Immature natural killer cell (primary cell): ENCODE data around the gene JCHAIN. TPM values are rescaled to one million over a fixed set of nuclear protein-coding genes. Genes with fewer than 3 reads are reported as not detected.
A peak's percentile ranks its signal among the peaks of the same experiment; 100 is the strongest.

Experiments used
- DNase-seq, 3 donors: peaks; one replicate each; pipeline ENCODE4 v3.0.0; 2022; ENCODE audit warnings: mixed read lengths in 1 of 3
- H3K27ac Mint-ChIP-seq, 6 donors: one replicate each; pipeline ENCODE4 v1.8.0; 2020; ENCODE audit warnings: mixed read lengths in 6 of 6, mild to moderate bottlenecking in 5 of 6, inconsistent platforms in 4 of 6, moderate library complexity in 3 of 6
- H3K27me3 Mint-ChIP-seq, 3 donors: one replicate each; pipeline ENCODE4 v1.8.0; 2020 to 2021; ENCODE audit warnings: low read depth in 3 of 3, mild to moderate bottlenecking in 3 of 3, mixed read lengths in 3 of 3, moderate library complexity in 3 of 3, inconsistent platforms in 1 of 3
- H3K36me3 Mint-ChIP-seq, 3 donors: one replicate each; pipeline ENCODE4 v1.8.0; 2020; ENCODE audit warnings: mixed read lengths in 3 of 3, inconsistent platforms in 2 of 3, mild to moderate bottlenecking in 2 of 3
- H3K4me1 Mint-ChIP-seq, 2 donors: one replicate each; pipeline ENCODE4 v1.8.0; 2020; ENCODE audit warnings: inconsistent platforms in 2 of 2, mild to moderate bottlenecking in 2 of 2, mixed read lengths in 2 of 2, moderate library complexity in 1 of 2
- H3K4me3 Mint-ChIP-seq, 5 donors: one replicate each; pipeline ENCODE4 v1.8.0; 2020; ENCODE audit warnings: mild to moderate bottlenecking in 5 of 5, mixed read lengths in 5 of 5, inconsistent platforms in 3 of 5, moderate library complexity in 3 of 5
- H3K9me3 Mint-ChIP-seq, 6 donors: one replicate each; pipeline ENCODE4 v1.8.0; 2020; ENCODE audit warnings: mild to moderate bottlenecking in 6 of 6, mixed read lengths in 6 of 6, inconsistent platforms in 4 of 6, moderate library complexity in 3 of 6
- polyA plus RNA-seq, 3 donors: library from polyadenylated mRNA; unstranded; fragments of 300-500 nt; fragmentation: Illumina TruSeq; gene quantifications; one replicate each; pipeline ENCODE4 v1.2.3, GENCODE V29; 2021

JCHAIN gene
- polyA plus RNA-seq = 1 to 10 TPM in 2 of 3 donors, under 1 TPM in 1; 0.76 to 3.3 (median 2.6) TPM

DNA sequence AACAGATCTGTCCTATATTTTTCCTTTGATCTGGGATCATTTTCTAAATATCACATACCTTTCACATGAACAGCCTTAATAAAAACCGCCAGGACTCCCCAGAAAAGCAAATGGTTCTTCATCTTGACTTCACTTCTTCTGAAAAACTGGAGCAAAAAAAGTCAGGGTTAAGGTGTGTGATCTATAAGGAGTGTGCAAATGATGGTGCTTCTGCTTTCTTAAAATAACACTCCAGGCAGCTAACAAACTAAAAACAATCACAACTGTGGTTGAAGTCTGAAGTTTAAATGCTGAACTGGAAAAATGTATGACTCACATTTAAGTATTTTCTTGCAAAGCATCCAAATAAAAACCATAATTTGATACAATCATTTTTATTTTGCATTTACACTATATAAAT lies at the start of gene JCHAIN:
JCHAIN (minus strand) TSS at position 140 of the 400 bp plus-strand sequence; CDS start at position 122, 18 bp downstream.
- no peak within 1 kb of the TSS for H3K27ac Mint-ChIP-seq

DNA sequence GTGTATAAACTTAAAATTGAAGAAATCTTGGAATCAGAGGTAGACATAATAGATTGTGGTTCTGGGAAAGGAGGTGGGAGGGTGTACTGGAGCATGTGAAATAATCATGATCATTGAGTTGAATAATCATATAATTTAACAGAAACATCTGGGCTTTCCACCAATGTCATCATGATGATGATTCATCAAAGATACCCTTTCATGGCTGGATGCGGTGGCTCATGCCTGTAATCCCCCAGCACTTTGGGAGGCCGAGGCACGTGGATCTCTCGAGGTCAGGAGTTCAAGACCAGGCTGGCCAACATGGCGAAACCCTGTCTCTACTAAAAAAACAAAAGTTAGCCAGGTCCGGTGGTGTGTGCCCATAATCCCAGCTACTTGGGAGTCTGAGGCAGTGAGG lies 48.8 kb upstream of the JCHAIN start:
- peaks cover 0 to 8% of the 10 kb centered on the region in 2 donors for H3K4me1 Mint-ChIP-seq
- DNase-seq = no peak
- H3K36me3 Mint-ChIP-seq = peaks cover 0 to 6% (median 0%) of the 10 kb centered on the region in 3 donors
- H3K9me3 Mint-ChIP-seq = no peaks in the 10 kb centered on the region
- H3K27me3 Mint-ChIP-seq = peaks cover 0 to 3% (median 0%) of the 10 kb centered on the region in 3 donors
- H3K4me3 Mint-ChIP-seq = no peak overlapping the region
- no peak overlapping the region for H3K27ac Mint-ChIP-seq

More for the DNA sequence above, at the start of gene JCHAIN:
- Mint-ChIP-seq H3K4me1 (no peaks in the 10 kb centered on the region), H3K36me3 (no peaks in the 10 kb centered on the region), H3K4me3 (no peak within 1 kb of the TSS), H3K9me3 (no peaks in the 10 kb centered on the region), H3K27me3 (peaks cover 0 to 4% (median 0%) of the 10 kb centered on the region in 3 donors)
- DNase-seq = no peak

GRCh38 chr4:70714079-70714887 lies 48.0 kb upstream of the JCHAIN start:
- peaks cover 0 to 8% of the 10 kb centered on the region in 2 donors for H3K4me1 Mint-ChIP-seq
- H3K4me3 Mint-ChIP-seq = no peak overlapping the region
- no peaks in the 10 kb centered on the region for H3K9me3 Mint-ChIP-seq
- DNase-seq = no peak
- H3K27me3 Mint-ChIP-seq = peaks cover 0 to 3% (median 0%) of the 10 kb centered on the region in 3 donors
- peaks cover 0 to 6% (median 0%) of the 10 kb centered on the region in 3 donors for H3K36me3 Mint-ChIP-seq
- H3K27ac Mint-ChIP-seq = peak overlapping the region in 2 of 6 donors; percentile 6 to 35

DNA sequence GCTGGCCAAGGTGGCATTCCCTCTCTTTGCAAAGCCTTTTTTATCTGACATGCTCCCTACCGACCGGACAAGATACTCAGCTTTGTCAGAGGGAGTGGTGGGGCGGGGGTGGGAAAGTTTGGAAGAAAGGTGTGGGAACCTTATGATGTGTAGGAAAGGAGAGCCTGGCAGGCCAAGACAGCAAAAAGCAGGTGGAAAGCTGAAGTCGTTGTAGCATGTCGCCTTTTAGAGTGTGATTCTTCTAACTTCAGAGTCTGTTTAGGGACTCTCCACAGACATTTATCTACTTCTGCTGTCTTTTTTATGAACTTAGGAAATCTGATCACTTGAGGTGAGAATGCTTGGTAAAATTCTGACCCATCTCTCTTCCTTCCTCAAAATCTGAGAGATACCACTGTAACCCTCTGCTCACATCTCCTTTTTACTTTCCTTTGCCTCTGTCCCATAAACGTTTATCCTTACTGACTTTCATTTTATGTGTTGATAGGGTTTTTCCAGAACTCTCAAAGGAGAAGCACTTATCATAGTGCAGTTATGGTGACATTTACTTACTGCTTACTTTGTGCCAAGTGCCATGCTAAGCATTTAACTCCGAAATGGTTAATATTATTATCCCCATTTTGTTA lies 47.3 kb upstream of the JCHAIN start:
- H3K4me1 Mint-ChIP-seq = peaks cover 0 to 8% of the 10 kb centered on the region in 2 donors

DNA sequence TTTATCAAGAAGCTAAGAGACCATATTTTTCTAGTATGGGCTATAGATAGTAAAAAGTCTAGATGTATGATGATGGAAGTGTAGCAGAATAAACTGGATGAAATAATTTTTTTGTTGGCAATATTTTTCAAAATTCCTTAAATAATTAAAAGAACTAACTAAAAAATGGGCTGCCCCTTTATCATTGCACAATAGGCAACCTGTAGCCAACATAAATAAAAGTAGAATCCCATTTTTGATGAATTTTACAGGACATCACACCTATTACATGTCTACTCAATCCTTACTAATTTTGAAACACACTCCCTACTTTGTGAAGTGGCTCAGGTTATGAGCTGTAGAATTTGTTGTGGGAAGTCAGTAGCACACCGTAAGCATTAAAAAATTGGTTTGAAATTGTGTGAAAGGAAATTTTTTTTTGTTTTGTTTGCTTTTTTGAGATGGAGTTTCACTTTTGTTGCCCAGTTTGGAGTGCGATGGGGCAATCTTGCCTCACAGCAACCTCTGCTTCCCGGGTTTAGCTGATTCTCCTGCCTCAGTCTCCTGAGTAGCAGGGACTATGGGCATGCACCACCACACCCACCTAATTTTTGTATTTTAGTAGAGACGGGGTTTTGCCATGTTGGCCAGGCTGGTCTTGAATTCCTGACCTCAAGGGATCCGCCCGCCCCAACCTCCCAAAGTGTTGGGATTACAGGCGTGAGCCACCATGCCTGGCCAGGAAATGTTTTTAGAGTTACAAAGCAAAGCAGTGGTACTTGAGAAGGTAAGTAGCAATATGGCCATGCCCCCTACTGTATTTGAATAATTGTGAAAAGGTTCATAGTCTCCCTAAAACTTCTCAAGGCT lies 46.5 kb upstream of the JCHAIN start:
- Mint-ChIP-seq H3K4me3 (no peak overlapping the region), H3K27ac (no peak overlapping the region), H3K4me1 (peaks cover 0 to 8% of the 10 kb centered on the region in 2 donors), H3K9me3 (no peaks in the 10 kb centered on the region), H3K36me3 (peaks cover 0 to 6% (median 0%) of the 10 kb centered on the region in 3 donors), H3K27me3 (peaks cover 0 to 3% (median 0%) of the 10 kb centered on the region in 3 donors)
- DNase-seq = no peak

More for the DNA sequence above, 47.3 kb upstream of the JCHAIN start:
- H3K27ac Mint-ChIP-seq = no peak overlapping the region
- H3K27me3 Mint-ChIP-seq = peaks cover 0 to 3% (median 0%) of the 10 kb centered on the region in 3 donors
- no peak overlapping the region for H3K4me3 Mint-ChIP-seq
- DNase-seq = no peak
- peaks cover 0 to 6% (median 0%) of the 10 kb centered on the region in 3 donors for H3K36me3 Mint-ChIP-seq
- H3K9me3 Mint-ChIP-seq = no peaks in the 10 kb centered on the region

- peak overlapping the region in 1 of 6 donors; percentile 35 for H3K27ac Mint-ChIP-seq
- H3K27me3 Mint-ChIP-seq = peaks cover 0 to 3% (median 0%) of the 10 kb centered on the region in 3 donors
- H3K4me3 Mint-ChIP-seq = no peak overlapping the region
- peaks cover 0 to 6% (median 0%) of the 10 kb centered on the region in 3 donors for H3K36me3 Mint-ChIP-seq
- no peaks in the 10 kb centered on the region for H3K9me3 Mint-ChIP-seq
- no peak for DNase-seq
- H3K4me1 Mint-ChIP-seq = peaks cover 0 to 8% of the 10 kb centered on the region in 2 donors
These were observed 45.8 kb upstream of the JCHAIN start for GRCh38 chr4:70712150-70712549.

DNA sequence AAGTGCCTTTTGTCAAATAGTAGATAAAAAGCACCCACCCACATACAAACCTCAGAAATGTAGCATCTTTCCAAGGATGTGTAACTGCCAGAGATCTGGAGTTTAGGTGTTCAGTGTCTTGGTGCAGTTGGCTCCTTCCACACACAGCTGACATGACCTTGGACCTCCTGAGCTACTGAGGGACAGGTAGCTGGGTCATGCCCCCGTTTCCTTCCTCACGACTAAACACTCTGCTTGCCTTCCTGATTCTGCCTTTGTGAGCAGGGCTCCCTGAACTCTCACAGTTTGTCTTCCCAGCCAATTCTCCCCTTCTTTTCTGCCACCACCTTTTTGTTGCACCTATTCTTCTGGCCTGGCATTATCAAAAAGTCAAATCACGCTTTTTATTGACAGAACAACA lies 45.3 kb upstream of the JCHAIN start:
- H3K4me3 Mint-ChIP-seq = no peak overlapping the region
- no peaks in the 10 kb centered on the region for H3K9me3 Mint-ChIP-seq
- H3K27me3 Mint-ChIP-seq = peaks cover 0 to 3% (median 0%) of the 10 kb centered on the region in 3 donors
- no peak for DNase-seq
- no peak overlapping the region for H3K27ac Mint-ChIP-seq
- peaks cover 0 to 6% (median 0%) of the 10 kb centered on the region in 3 donors for H3K36me3 Mint-ChIP-seq
- H3K4me1 Mint-ChIP-seq = peaks cover 1 to 12% of the 10 kb centered on the region in 2 donors

GRCh38 chr4:70709611-70710205 lies 43.4 kb upstream of the JCHAIN start:
- Mint-ChIP-seq H3K4me1 (peaks cover 11 to 24% of the 10 kb centered on the region in 2 donors), H3K36me3 (peaks cover 0 to 6% (median 0%) of the 10 kb centered on the region in 3 donors), H3K27me3 (peaks cover 0 to 6% (median 0%) of the 10 kb centered on the region in 3 donors), H3K9me3 (no peaks in the 10 kb centered on the region), H3K4me3 (no peak overlapping the region), H3K27ac (no peak overlapping the region)
- no peak for DNase-seq

DNA sequence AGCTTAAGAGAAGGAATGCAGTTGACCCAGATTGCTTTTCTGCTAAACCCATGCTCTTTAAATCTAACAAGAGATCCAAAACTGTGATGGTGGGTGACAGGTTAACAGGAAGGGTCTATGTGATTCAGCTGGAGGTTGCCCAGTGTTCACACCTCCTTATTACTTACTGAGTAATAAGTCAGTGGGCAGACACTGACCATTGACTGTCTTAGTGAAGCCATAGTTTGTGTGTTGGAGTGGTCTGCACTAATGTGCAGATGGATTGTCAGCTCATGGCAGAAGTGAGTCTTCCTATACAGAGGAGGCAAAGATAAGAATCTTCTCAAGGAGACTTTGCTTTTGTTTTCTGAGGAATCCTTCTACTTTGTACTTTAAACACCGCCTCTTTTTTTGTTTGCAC lies 40.2 kb upstream of the JCHAIN start:
- DNase-seq = no peak
- Mint-ChIP-seq H3K36me3 (no peaks in the 10 kb centered on the region), H3K27me3 (peaks cover 0 to 6% (median 2%) of the 10 kb centered on the region in 3 donors), H3K9me3 (no peaks in the 10 kb centered on the region), H3K27ac (peak overlapping the region; percentile 84 to 91 (median 88)), H3K4me3 (peak overlapping the region; percentile 86 to 94 (median 89)), H3K4me1 (peaks cover 20 to 27% of the 10 kb centered on the region in 2 donors)

- H3K36me3 Mint-ChIP-seq = no peaks in the 10 kb centered on the region
- H3K27me3 Mint-ChIP-seq = peaks cover 0 to 6% (median 2%) of the 10 kb centered on the region in 3 donors
- H3K27ac Mint-ChIP-seq = peak overlapping the region; percentile 84 to 91 (median 88)
- DNase-seq = no peak
- H3K4me1 Mint-ChIP-seq = peaks cover 20 to 27% of the 10 kb centered on the region in 2 donors
- peak overlapping the region; percentile 86 to 94 (median 89) for H3K4me3 Mint-ChIP-seq
- no peaks in the 10 kb centered on the region for H3K9me3 Mint-ChIP-seq
These were observed 39.7 kb upstream of the JCHAIN start for GRCh38 chr4:70706044-70706461.

DNA sequence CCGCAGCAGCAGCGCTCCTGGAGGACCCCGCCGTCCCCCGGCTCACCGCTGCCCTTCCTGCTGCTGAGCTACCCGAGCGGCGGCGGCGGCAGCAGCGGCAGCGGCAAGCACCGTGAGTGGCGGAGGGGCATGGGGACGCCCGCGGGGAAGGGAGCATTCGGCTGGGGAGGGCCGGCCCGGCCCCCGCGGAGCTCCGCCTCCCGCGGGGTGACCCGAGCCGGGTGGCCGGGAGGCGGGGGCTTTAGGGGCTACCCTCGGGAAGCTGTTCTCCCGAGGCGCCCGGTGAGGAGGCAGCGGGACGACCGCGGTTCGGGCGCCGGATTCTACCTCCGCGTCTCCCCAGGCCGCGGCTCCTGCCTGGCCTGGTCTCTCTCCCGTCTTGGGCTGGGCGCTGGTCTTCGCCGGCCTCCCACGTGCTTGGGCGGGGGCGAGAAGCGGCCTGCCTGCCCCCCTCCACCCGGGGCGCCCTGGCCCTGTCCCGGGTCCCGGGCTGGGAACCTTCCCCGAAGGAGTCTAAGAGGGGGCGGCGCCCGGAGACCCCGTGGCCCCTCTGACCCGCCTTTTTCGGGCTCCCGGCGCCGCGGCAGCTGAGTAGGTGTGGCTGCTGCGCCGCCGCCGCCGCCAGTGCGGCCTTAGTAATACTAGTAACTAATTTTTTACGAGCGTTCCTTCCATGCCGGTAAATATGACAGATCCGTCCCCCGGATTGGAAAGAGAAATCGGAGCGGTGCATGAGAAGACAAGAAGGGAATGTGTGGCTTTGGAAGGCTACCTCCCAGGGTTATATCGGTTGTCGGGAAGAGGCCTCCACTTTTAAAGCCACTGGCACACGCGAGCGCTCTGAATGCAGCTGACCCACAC lies 39.1 kb upstream of the JCHAIN start:
- Mint-ChIP-seq H3K27ac (peak overlapping the region; percentile 84 to 91 (median 88)), H3K4me3 (peak overlapping the region; percentile 86 to 94 (median 89)), H3K36me3 (no peaks in the 10 kb centered on the region), H3K27me3 (peaks cover 0 to 6% (median 2%) of the 10 kb centered on the region in 3 donors), H3K4me1 (peaks cover 20 to 27% of the 10 kb centered on the region in 2 donors), H3K9me3 (no peaks in the 10 kb centered on the region)
- peak; percentile 71 to 72 (median 72) for DNase-seq

DNA sequence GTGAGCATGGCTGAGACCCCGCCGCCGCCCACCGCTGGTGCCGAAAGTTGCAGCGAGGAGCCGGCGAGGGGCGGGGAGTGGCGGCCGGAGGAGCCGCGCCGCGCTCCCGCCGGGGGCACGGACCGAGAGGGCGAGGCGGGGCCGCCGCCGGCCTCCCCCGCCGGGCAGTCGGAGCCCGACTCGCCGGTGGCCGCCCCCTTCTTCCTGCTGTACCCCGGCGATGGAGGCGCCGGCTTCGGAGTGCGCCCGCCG lies 38.5 kb upstream of the JCHAIN start:
- no peaks in the 10 kb centered on the region for H3K36me3 Mint-ChIP-seq

More for the DNA sequence above, 38.5 kb upstream of the JCHAIN start:
- peaks cover 20 to 27% of the 10 kb centered on the region in 2 donors for H3K4me1 Mint-ChIP-seq
- peak overlapping the region in 1 of 6 donors; percentile 35 for H3K27ac Mint-ChIP-seq
- H3K4me3 Mint-ChIP-seq = peak overlapping the region in 3 of 5 donors; percentile 90 to 94 (median 93)
- H3K9me3 Mint-ChIP-seq = no peaks in the 10 kb centered on the region
- no peak for DNase-seq
- H3K27me3 Mint-ChIP-seq = peaks cover 0 to 6% (median 2%) of the 10 kb centered on the region in 3 donors
